HG03060 (cell line): Measurements from ENCODE around the gene RBM46.

ENCODE experiments used
- ATAC-seq: cut with Tn5 transposase; IDR thresholded peaks from one replicate; pipeline ENCODE4 v1.9.1; 2021; ENCODE audit warnings: low read depth, moderate number of reproducible peaks; ENCODE audit not compliant: unreplicated experiment

The RBM46 gene

GRCh38 chr4:154781126-154781982 is at the start of gene RBM46:
Gene RBM46 (plus strand): TSS chr4:154781272. CDS start chr4:154796753, 15,481 bp downstream.
- no peak for ATAC-seq

GRCh38 chr4:154731756-154732155 is 49.3 kb upstream of the RBM46 start:
- ATAC-seq, result no peak

- no peak for ATAC-seq
Observed at GRCh38 chr4:154732669-154733068, 48.4 kb upstream of the RBM46 start.

- no peak for ATAC-seq
Observed at GRCh38 chr4:154736770-154737169, 44.3 kb upstream of the RBM46 start.

GRCh38 chr4:154738426-154738825 is 42.6 kb upstream of the RBM46 start:
- ATAC-seq, result no peak

GRCh38 chr4:154739111-154739510 is 42.0 kb upstream of the RBM46 start:
- ATAC-seq, result no peak

GRCh38 chr4:154740462-154740861 is 40.6 kb upstream of the RBM46 start:
- ATAC-seq, result no peak

GRCh38 chr4:154741131-154741665 is 39.9 kb upstream of the RBM46 start:
- ATAC-seq, result no peak

GRCh38 chr4:154741922-154742850 is 38.9 kb upstream of the RBM46 start:
- no peak for ATAC-seq

- ATAC-seq, result peak; percentile 67
Observed at GRCh38 chr4:154743683-154744340, 37.3 kb upstream of the RBM46 start, which contains the start of gene LRAT. Gene LRAT (plus strand): TSS chr4:154744000. CDS start chr4:154744327, 327 bp downstream.

GRCh38 chr4:154744341-154744926 is 36.6 kb upstream of the RBM46 start:
- ATAC-seq, result no peak

- ATAC-seq, result no peak
Observed at GRCh38 chr4:154757713-154758112, 23.4 kb upstream of the RBM46 start.

- ATAC-seq, result no peak
Observed at GRCh38 chr4:154760895-154761294, 20.2 kb upstream of the RBM46 start.

GRCh38 chr4:154778264-154778663 is 2.8 kb upstream of the RBM46 start:
- no peak for ATAC-seq

- ATAC-seq, result no peak
Observed at GRCh38 chr4:154779362-154779947, 1.6 kb upstream of the RBM46 start.

GRCh38 chr4:154781983-154782293 is 866 bp downstream of the RBM46 start:
- no peak for ATAC-seq

GRCh38 chr4:154807042-154807630 is 26.1 kb downstream of the RBM46 start:
- peak; percentile 85 for ATAC-seq

GRCh38 chr4:154818230-154818629 is 37.2 kb downstream of the RBM46 start:
- ATAC-seq, result no peak

GRCh38 chr4:154822775-154823174 is 41.7 kb downstream of the RBM46 start:
- no peak for ATAC-seq
